SU-DHL-6 (cell line): ENCODE measurements around the gene SLC22A15.

Source experiments
- CTCF ChIP-seq: fragments of 200-600 bp; sonication (generic); IDR thresholded peaks from one replicate; pipeline ENCODE4 v1.5.1; 2017; ENCODE audit warnings: antibody characterized with exemption, mild to moderate bottlenecking, low read length, moderate library complexity; ENCODE audit not compliant: insufficient read depth, poor library complexity, severe bottlenecking
- EZH2phosphoT487 ChIP-seq: fragments of 200-600 bp; sonication (generic), shearing (Covaris generic); conservative IDR thresholded peaks from 2 replicates; pipeline ENCODE4 v1.6.1; 2018; ENCODE audit warnings: mild to moderate bottlenecking, antibody characterized with exemption, low read length, moderate library complexity, mixed read lengths

GRCh38 chr1:116019653-116020253, 43.4 kb downstream of the SLC22A15 start:
- TF ChIP-seq CTCF (no peak), EZH2phosphoT487 (no peak)
